Activated CD4-positive, alpha-beta T cell treated with anti-CD3 and anti-CD28 coated beads for 24 hours (primary cell): ENCODE results near the gene MRPL39.
"Not testable (repeated sequence)": the region's sequence is repeated elsewhere in the genome, so short reads cannot be mapped to it uniquely, and the experiment has no call there.

Source experiments
- DNase-seq, 2 donors: peaks; one replicate each; pipeline ENCODE4 v3.0.0-alpha.2; 2020; ENCODE audit warnings: low read depth in 2 of 2

The MRPL39 gene

DNA sequence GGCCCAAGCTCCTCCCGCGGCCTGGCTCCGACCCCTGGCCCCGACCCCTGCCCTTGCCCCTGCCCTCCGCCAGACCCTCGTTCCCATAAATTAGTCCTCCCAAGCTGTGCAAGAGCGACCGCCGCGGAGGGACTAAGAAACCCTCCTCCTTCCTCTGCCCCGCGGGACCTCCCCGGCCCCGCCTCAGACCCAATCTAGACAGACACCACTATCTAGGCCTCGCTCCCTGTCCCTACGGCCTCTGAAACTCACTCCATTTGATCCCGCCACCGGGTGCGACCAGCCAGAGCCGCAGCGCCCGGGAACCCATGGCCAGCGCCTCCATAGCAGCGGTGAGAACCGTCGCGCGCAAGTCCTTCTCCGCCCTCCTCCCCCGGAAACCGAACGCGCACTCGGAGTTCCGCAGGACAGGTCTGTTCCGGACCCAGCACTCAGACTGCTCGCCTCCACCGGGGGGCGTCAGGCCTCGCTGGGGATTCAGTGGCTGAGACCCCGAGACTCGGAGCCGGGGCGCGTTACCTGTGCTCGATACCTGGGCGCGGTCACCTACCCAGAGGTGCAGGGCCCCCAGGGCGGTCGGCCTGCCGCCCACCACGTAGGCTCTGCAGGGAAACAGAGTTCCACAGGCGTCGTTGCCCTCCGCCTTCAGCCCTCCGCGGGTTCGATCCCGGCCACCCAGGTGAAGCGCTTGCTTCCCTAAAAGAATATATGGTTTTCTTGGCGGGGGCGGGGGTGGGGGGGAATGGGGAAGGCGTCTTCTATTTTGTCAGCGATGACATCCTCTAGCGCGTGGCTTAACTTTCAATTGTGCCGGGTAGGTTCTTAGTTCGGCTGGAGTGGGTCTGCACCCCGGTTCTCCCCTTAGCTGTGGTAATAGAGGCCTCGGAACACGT, at the start of gene MRPL39:
Gene MRPL39 (minus strand): TSS at position 331 of the 893 bp plus-strand sequence. CDS start 6 bp downstream, at position 325.
- peak; percentile 75 to 80 for DNase-seq

- no peak for DNase-seq
Measured at GRCh38 chr21:25656412-25656811, 49.1 kb upstream of the MRPL39 start.

DNA sequence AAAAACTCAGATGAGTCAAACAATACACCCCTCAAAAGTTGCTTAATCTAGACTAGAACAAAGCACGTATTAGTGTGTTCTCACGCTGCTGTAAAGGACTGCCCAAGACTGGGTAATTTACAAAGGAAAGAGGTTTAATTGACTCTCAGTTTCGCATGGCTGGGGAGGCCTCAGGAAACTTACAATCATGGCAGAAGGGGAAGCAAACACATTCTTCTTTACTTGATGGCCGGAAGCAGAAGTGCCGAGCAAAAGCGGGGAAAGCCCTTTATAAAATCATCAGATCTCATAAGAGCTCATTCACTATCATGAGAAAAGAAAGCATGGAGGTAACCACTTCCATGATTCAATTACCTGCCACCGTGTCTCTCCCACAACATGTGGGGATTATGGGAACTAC, 41.9 kb upstream of the MRPL39 start:
- no peak for DNase-seq

DNA sequence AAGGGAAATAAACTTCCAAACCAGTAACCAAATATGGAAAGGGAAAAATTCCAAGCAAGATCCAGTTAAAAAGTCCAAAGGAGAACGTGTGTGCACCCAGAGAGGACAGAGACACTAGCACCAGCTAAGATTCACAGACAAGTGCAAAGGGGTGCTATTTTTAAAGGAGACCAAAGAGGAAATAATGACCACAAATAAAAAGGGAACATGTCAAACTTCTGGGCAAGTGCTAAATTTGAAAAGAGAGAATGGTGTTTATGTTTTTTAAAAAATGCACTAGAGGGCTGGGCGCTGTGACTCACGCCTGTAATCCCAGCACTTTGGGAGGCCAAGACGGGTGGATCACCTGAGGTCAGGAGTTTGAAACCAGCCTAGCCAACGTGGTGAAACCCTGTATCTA, 40.4 kb upstream of the MRPL39 start:
- DNase-seq = no peak

- DNase-seq = no peak
Measured at GRCh38 chr21:25646474-25646873, 39.2 kb upstream of the MRPL39 start.

- no peak for DNase-seq
Measured at GRCh38 chr21:25643486-25643885, 36.2 kb upstream of the MRPL39 start.

GRCh38 chr21:25640943-25641292, 33.6 kb upstream of the MRPL39 start:
- no peak for DNase-seq

DNA sequence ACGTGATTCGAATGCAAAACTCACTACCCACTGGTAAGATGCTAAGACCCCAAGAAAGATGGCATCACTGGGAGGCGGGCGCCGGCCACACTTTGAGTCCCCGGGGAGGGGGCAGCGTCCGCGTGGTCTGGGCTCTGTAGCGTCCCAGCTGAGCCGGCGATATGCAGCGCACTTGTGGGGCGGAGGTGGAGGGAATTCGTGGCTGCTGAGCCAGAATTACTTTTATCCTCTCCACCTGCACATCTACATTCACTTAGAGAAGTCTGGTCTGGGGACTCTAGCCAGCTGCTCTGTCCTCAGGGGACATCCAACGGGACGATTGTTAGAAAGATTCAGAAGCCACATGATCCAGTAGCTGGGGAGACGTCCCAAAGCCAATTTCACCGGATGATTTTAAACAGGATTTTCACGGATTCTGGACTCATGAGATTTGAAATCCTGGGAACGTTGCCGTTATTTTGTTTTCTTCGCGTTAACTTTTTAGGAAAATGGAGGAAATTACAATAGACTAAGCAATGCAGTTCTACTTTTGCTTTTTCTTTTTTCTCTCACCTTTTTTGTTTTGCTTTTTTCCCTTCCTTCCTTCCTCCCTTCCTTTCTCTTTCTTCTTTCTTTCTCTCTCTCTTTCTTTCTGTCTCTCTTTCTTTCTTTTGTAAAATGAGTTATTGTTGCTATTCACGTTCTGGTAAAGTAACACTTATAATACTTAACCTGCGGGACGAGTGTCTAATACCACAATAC, 33.1 kb upstream of the MRPL39 start:
- DNase-seq = no peak

- peak in 1 of 2 donors; percentile 19 for DNase-seq
Measured at GRCh38 chr21:25639551-25640201, 32.4 kb upstream of the MRPL39 start.

DNA sequence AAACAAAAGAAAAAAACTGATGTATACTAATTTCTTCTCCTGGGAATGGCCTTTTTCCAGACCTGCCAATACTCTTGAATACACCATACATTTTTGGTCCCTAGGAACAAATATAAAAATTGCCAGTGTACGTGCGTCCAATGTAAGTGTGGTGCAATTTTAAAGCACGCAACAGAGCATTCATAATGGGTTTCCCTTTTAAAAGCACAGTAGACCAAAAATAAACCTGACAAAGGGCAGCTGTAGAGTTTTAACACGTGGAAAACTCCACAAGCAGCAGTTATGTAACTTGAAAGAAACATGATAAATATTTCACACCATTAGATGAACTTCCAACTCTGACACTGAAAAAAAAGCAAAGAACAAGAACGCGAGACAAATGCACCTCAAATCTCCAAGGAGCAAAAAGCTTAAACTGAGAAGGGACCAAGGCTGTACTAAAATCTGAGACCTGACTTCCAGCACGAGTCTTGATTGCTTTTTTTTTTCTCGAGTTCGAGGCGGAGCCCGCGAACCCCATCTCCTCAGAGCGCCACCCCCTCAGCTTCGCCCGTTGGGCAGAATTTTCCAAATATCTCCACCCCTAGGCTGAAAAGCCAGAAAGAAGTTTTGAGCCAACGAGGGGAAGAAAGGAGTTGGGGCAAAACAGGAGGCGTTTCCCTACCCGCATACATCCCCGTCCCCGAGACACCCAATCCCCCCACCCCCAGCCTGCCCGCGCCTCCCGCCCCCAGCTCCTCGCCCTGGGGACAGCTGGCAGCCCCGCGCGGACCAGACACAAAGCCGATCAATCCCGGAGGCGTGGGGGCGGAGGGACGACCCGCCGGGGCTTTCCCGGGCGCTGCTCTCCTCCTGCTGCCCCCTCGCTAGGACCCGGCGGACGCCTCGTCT, 31.6 kb upstream of the MRPL39 start, which contains the start of gene JAM2:
Gene JAM2 (plus strand): TSS at position 599 of the 891 bp plus-strand sequence. CDS start 564 bp downstream, outside the sequence.
- peak in 1 of 2 donors; percentile 32 for DNase-seq

DNA sequence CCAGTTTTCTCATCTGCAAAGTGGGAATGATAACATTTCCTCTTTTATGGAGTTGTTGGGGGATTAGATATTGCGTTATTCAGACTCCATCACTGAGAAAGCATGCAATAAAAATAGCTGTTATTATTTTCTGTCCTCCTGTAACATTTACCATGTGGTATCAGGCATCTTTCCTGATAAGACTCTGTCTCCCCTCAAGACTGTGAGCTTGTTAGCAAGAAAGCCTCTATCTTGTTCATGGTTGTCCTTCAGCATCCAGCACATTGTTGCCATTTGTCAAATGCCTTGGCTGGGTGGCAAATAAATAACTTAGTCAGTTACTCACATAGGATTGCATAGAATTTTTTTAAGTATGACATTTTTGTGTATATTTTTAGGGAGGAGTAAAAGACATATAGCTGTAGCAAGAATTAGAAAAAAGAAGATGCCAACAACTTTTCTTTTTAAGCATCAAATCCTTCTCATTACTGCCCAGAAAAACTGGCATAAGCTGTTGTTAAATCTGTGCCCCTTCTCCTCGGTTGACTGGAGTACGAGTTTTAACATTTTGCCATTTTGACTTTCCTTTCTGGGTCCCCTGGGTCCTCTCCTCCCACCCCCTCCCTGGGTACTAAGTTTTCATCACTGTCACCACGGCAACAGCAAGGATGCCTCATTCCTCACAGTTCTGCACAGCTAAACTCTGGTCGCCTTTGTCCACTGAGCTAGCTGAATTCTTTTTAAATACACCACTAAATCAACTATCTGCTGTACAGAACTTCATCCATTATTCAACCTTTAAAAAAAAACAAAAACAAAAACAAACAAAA, 30.8 kb upstream of the MRPL39 start:
- DNase-seq = no peak

DNA sequence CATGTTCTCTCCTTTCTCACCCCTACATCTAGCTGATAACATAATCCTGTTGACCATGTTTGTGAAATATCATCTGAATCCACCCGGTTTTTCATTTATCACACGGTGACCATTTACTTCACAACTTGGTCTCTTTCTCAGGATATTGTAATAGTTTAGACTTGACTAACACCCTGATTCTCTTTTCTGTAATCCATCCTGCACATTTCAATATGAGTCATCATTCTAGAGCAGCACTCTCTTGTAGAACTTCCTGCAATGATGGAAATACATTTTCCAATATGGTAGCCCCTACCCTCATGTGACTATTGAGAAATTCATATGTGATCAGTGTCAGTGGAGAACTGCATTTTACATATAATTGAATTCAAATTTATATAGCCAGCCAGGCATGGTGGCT, 29.4 kb upstream of the MRPL39 start:
- DNase-seq = no peak

DNA sequence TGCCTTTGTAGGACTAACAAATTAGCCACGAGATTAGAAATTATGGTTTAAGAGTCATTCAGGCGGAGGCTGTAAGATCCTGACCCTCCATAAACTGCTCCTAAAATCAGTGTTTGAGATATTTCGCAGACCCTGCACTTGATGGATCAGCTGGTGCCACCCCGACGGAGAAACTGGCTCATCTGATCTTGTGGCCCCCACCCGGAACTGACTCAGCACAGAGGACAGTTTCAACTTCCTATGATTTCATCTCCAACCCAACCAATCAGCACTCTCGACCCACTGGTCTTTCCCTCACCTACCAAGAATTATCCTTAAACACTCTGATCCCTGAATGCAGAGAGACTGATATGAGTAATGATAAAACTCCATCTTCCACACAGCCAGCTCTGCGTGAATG, 28.0 kb upstream of the MRPL39 start:
- no peak for DNase-seq

- DNase-seq = no peak
Measured at GRCh38 chr21:25632296-25632695, 25.0 kb upstream of the MRPL39 start.

GRCh38 chr21:25626757-25627156, 19.5 kb upstream of the MRPL39 start:
- DNase-seq = no peak

DNA sequence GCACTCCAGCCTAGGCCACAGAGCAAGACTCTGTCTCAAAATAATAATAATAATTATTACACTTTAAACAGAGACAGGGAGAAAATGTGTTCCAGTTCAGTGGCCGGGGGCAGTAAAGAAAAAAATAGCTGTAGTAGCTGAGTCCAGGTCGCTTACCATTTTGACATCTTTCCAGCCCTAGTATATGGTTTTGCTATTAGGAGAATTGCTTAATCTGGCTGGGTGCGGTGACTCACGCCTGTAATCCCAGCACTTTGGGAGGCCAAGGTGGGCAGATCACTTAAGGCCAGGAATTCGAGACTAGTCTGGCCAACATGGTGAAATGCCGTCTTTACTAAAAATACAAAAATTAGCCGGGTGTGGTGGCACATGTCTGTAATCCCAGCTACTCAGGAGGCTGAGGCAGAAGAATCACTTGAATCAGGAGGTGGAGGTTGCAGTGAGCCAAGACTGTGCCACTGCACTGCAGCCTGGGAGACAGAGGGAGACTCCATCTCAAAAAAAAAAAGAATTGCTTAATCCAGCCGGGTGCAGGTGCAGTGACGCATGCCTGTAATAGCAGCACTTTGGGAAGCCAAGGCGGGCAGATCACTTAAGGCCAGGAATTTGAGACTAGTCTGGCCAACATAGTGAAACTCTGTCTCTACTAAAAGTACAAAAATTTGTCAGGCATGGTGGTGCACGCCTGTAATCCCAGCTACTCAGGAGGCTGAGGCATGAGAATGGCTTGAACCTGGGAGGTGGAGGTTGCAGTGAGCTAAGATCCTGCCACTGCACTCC, 18.7 kb upstream of the MRPL39 start:
- DNase-seq = not testable (repeated sequence)

- no peak for DNase-seq
Measured at GRCh38 chr21:25625036-25625435, 17.8 kb upstream of the MRPL39 start.

DNA sequence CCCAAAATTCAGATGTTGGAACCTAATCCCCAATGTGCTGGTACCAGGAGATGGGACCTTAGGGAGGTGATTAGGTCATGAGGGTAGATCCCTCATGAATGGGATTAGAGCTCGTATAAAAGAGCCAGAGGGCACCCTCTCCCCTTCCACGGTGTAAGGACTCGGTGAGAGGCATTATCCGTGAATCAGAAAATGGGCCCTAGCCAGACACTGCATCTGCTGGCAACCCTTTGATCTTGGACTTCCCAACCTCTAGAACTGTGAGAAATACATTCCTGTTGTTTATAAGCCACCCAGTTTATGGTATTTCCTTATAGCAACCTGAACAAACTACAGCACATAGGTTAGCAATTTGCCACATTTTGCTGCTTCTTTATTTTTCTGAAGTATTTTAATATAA, 17.2 kb upstream of the MRPL39 start:
- DNase-seq = no peak

DNA sequence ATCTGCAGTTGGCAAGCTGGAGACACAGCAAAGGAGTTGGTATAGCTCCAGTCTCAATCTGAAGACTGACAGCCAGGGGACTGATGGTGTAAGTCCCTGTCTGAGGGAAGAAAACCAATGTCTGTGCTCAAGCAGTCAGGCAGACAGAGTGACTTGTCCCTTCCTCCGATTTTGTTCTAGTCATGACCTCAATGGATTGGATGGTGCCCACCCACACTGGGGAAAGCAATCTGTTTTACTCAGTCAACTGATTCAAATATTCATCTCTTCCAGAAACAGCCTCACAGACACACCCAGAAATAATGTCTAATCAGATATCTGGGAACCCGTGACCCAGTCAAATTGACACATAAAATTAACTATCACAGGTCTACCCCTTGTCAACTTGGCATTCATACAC, 11.9 kb upstream of the MRPL39 start:
- no peak for DNase-seq

DNA sequence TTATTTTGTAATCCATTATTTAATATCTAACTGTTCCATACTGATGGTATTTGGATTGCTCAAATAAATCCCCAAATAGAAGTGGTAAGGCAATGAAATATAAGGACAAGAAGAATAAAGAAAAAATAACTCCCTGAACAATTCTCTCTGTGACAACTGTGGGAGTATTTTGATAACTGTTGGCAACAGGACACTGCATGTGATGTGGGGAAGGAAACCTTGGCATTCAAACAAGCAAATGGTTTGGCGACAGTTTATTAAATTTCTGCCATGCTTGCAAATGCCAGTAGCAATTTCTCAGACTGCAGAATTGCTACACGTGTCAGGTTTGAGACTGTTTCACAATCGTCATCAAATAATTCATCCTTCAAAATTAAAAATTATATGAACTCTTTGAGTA, 8.6 kb upstream of the MRPL39 start:
- no peak for DNase-seq
